Motor neuron (in vitro differentiated cells): ENCODE data around the gene CA12. TPM values are rescaled to one million over a fixed set of nuclear protein-coding genes. Genes with fewer than 3 reads are reported as not detected.

Experiments
- ATAC-seq, 8 experiments: fragments of 200-7000 bp; cut with Tn5 transposase; replicated peaks in 6 of 8; 2 replicates each; pipeline ENCODE4 v1.8.0; 2021; ENCODE audit warnings: mild to moderate bottlenecking in 8 of 8, moderate library complexity in 8 of 8
- H3K27ac ChIP-seq, 2 donors: fragments of 250-450 bp; sonication (Bioruptor Pico); 2 replicates each; pipeline ENCODE4 v1.9.0; 2021; ENCODE audit warnings: antibody characterized with exemption in 2 of 2, mild to moderate bottlenecking in 2 of 2, moderate library complexity in 1 of 2
- H3K4me1 ChIP-seq, 2 donors: fragments of 250-450 bp; sonication (Bioruptor Pico); replicated peaks in 1 of 2; 2 replicates each; pipeline ENCODE4 v1.6.1; 2021; ENCODE audit warnings: antibody characterized with exemption in 2 of 2, mild to moderate bottlenecking in 2 of 2, moderate library complexity in 1 of 2
- H3K4me3 ChIP-seq, 5 donors: fragments of 250-450 bp; sonication (Bioruptor Pico); 2 replicates each; pipeline ENCODE4 v1.9.0; 2021; ENCODE audit warnings: antibody characterized with exemption in 5 of 5, mild to moderate bottlenecking in 5 of 5, moderate library complexity in 4 of 5
- WGBS, 10 experiments: fragments of 450-650 bp; shearing (Covaris generic); methylation state at CpG; one replicate each; pipeline ENCODE4 v1.0.0; 2022; 5-methylcytosine and 5-hydroxymethylcytosine counted together
- in situ Hi-C, 9 experiments: fragments of 400-800 bp; cut with MboI; loops; one replicate each; pipeline ENCODE4 v1.15.0; 2021; ENCODE audit warnings: low sequenced_read_pairs in 9 of 9, low pct_unique_long_range_greater_than_20kb in 2 of 9; ENCODE audit not compliant: unreplicated experiment in 9 of 9
- total RNA-seq, 8 experiments: library from RNA; unstranded; fragments of 300-600 nt; gene quantifications; 2 replicates each; pipeline versions ENCODE4 v1.2.3 to v1.2.4, GENCODE V29; 2022

The CA12 gene
- total RNA-seq, 8 experiments from 2014 or later = 0.13 to 40.3 (median 2.8) TPM

- ATAC-seq = no peak
- Histone ChIP-seq H3K4me3 (no peak overlapping the region), H3K4me1 (peaks cover 26% of the 10 kb centered on the region in 2 donors), H3K27ac (no peak overlapping the region)
- in situ Hi-C loops = no loop called here
- 60 to 100% (median 86%) methylated on average over 1 to 3 of the region's 3 CpGs; no CpG with 5 or more reads in 1 of the 10 experiments for WGBS, 10 experiments
Observed at GRCh38 chr15:63319065-63319464, 62.6 kb downstream of the CA12 start.

GRCh38 chr15:63318344-63318743 lies 63.3 kb downstream of the CA12 start:
- peaks cover 20 to 22% of the 10 kb centered on the region in 2 donors for H3K4me1 ChIP-seq
- no peak overlapping the region for H3K4me3 ChIP-seq
- no peak overlapping the region for H3K27ac ChIP-seq
- in situ Hi-C loops = no loop called here
- WGBS, 10 experiments = 71 to 100% (median 92%) methylated on average over 1 to 4 of the region's 4 CpGs; no CpG with 5 or more reads in 2 of the 10 experiments
- ATAC-seq = no peak

DNA sequence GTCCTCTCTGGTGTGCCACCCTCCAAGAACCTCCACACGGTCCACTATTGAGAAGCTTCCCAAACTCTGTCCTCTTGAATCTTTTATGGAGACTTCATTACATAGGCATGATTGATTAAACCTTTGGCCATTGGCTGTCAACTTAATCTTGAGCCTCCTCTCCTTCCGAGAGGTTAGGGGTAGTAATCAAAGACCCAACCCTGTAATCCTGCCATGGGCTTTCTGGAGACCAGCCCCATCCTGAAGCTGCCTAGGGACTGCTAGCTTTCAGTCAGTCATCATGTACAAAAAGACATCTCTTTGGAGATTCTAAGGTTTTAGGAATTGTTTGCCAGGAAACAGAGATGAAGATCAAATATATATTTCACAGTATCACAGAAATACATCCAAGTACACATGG lies 67.2 kb downstream of the CA12 start:
- Histone ChIP-seq H3K4me3 (no peak overlapping the region), H3K27ac (no peak overlapping the region), H3K4me1 (peaks cover 14 to 18% of the 10 kb centered on the region in 2 donors)
- 29 to 65% (median 56%) methylated on average over 1 to 2 of the region's 2 CpGs; no CpG with 5 or more reads in 7 of the 10 experiments for WGBS, 10 experiments
- ATAC-seq = peak in 5 of 8 experiments; percentile 22 to 51 (median 28)
- in situ Hi-C loops = no loop called here

DNA sequence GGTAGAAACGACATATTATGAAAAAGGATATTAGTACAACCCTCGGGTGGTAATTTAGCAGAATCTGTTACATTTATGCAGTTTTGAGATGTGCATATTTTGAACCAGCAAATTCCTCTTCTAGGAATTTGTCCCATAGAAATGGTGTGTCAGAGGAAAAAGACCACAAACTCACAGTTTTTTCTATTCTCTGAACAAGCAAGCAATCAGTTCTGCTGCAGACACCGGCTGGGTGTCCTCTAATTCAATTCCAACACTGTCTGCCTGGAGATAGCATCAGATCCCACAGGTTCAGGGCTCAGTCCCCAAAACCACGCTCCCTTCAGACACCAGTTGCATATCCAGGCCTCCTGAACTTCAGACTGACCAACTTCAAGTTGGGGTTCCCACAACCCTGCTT lies 67.8 kb downstream of the CA12 start:
- in situ Hi-C loops = no loop called here
- no peak overlapping the region for H3K27ac ChIP-seq
- H3K4me1 ChIP-seq = peaks cover 14 to 18% of the 10 kb centered on the region in 2 donors
- 3 to 100% (median 80%) methylated on average over 1 to 4 of the region's 4 CpGs for WGBS, 10 experiments
- peak in 3 of 8 experiments; percentile 70 to 90 (median 71) for ATAC-seq
- no peak overlapping the region for H3K4me3 ChIP-seq

DNA sequence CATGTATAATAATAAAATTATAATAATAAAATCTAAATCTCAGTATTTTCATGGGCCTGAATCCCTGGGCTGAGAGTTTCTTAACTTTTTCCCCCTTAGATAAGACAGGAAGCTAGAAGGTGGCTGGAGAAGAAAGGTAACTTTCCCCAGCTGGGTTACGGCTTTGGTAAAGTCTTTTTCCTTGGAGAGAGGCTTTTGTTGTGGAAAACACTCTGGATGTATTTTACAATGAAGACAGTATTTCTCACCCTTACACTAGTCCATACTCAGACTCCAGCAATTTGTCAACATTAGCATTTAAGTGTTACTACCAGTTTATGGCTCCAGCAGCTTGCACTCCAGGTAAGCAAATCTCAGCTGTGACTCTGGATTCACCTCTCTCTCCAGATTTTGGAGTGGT lies 69.4 kb downstream of the CA12 start:
- WGBS, 10 experiments = 50 to 86% (median 67%) methylated on average over 1 of the region's 1 CpG; no CpG with 5 or more reads in 5 of the 10 experiments
- ATAC-seq = no peak
- Histone ChIP-seq H3K4me1 (peaks cover 14 to 18% of the 10 kb centered on the region in 2 donors), H3K4me3 (no peak overlapping the region), H3K27ac (no peak overlapping the region)
- in situ Hi-C loops = no loop called here

DNA sequence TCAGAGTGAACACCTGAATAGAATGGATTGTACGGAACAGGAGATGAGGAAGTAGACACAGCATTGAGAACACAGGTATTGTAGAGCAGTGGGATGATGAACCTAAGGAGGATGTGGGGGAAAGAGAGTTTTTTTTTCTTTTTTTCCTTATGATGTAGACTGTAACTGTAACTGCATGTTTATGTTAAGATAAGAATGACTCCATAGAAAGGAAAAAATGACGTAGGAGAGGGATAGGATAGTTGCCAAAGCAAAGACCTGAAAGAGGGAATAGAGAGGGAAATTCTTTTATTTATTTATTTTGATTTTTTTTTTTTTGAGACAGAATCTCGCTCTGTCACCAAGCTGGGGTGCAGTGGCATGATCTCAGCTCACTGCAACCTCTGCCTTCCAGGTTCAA lies 71.0 kb downstream of the CA12 start:
- whole genome bisulfite sequencing, 10 experiments = 81 to 100% (median 93%) methylated on average over 2 to 3 of the region's 3 CpGs
- in situ Hi-C loops = no loop called here
- no peak overlapping the region for H3K4me3 ChIP-seq
- no peak overlapping the region for H3K27ac ChIP-seq
- no peak for ATAC-seq
- peaks cover 14 to 21% of the 10 kb centered on the region in 2 donors for H3K4me1 ChIP-seq

- WGBS, 10 experiments = 73 to 100% (median 100%) methylated on average over 1 to 2 of the region's 2 CpGs; no CpG with 5 or more reads in 1 of the 10 experiments
- Histone ChIP-seq H3K27ac (no peak overlapping the region), H3K4me1 (peaks cover under 1 to 11% of the 10 kb centered on the region in 2 donors), H3K4me3 (no peak overlapping the region)
- no peak for ATAC-seq
- in situ Hi-C loops = no loop called here
Observed at GRCh38 chr15:63308947-63309346, 72.7 kb downstream of the CA12 start.

DNA sequence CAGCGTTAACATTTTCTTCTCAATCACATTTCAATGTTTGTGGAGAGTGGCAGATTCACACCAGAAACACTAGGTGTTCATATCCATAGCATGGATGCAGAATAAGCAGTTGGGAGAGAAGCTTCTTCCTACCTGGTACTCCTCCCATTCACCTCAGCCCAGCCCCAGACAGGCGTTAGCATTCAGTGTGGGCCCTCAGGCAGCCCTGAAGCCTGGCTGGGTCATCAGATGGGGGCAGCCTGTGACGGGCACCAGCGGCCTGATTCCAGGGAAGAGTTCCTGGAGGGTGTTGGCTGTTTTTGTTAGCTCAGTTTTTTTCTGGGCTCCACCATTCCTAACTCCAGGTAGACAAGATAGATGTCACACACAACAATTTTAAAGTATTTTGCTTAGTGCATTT lies 73.2 kb downstream of the CA12 start:
- 43 to 100% (median 80%) methylated on average over 1 to 3 of the region's 4 CpGs; no CpG with 5 or more reads in 3 of the 10 experiments for WGBS, 10 experiments
- peak in 2 of 8 experiments; percentile 8 to 37 for ATAC-seq
- Histone ChIP-seq H3K27ac (no peak overlapping the region), H3K4me3 (no peak overlapping the region), H3K4me1 (peaks cover 0 to 9% of the 10 kb centered on the region in 2 donors)
- in situ Hi-C loops = no loop called here

- H3K27ac ChIP-seq = no peak overlapping the region
- H3K4me1 ChIP-seq = peaks cover 0 to 2% of the 10 kb centered on the region in 2 donors
- H3K4me3 ChIP-seq = no peak overlapping the region
- WGBS, 10 experiments = 40 to 97% (median 80%) methylated on average over 1 to 5 of the region's 5 CpGs; no CpG with 5 or more reads in 1 of the 10 experiments
- in situ Hi-C loops = no loop called here
- peak in 1 of 8 experiments; percentile 41 for ATAC-seq
Observed at GRCh38 chr15:63306492-63307073, 75.1 kb downstream of the CA12 start.

- H3K27ac ChIP-seq = no peak overlapping the region
- H3K4me3 ChIP-seq = no peak overlapping the region
- in situ Hi-C loops = no loop called here
- peaks cover 2 to 4% of the 10 kb centered on the region in 2 donors for H3K4me1 ChIP-seq
- 37 to 100% (median 85%) methylated on average over 1 to 5 of the region's 5 CpGs for WGBS, 10 experiments
- peak in 2 of 8 experiments; percentile 46 to 65 for ATAC-seq
Observed at GRCh38 chr15:63305260-63305659, 76.4 kb downstream of the CA12 start.

DNA sequence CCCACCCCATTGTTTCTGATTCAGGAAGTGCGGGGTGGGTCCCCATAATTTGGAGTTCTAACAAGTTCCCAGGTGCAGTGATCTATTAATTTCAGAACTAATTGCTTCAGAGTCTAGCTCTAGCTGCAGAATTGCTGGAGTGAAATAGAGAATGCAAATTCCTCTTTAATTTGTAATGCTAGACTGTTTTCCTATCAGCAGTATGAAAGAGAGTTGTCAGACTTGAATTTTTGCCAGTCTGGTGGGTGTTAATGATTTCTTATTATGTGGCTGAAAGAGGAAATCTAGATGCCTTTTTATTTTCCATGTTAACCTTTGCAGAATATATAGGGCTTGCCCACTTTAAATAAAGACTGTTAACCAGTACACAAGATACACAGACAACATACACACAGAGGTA lies 80.6 kb downstream of the CA12 start:
- peak in 1 of 8 experiments; percentile 28 for ATAC-seq
- Histone ChIP-seq H3K4me1 (peaks cover 3 to 7% of the 10 kb centered on the region in 2 donors), H3K27ac (no peak overlapping the region), H3K4me3 (no peak overlapping the region)
- in situ Hi-C loops = no loop called here
- WGBS, 10 experiments = 67 to 100% (median 80%) methylated on average over 1 of the region's 1 CpG; no CpG with 5 or more reads in 5 of the 10 experiments

GRCh38 chr15:63299943-63300575 lies 81.6 kb downstream of the CA12 start:
- WGBS, 10 experiments = 0 to 83% (median 74%) methylated on average over 1 to 7 of the region's 7 CpGs; no CpG with 5 or more reads in 1 of the 10 experiments
- no peak overlapping the region for H3K4me3 ChIP-seq
- in situ Hi-C loops = loop anchor here in 2 of 9 experiments (10.0 kb wide), 1 partner anchor 95 kb away; no protein-coding TSS in a partner anchor
- peaks cover 3 to 7% of the 10 kb centered on the region in 2 donors for H3K4me1 ChIP-seq
- H3K27ac ChIP-seq = no peak overlapping the region
- peak in 3 of 8 experiments; percentile 37 to 88 (median 78) for ATAC-seq

- WGBS, 10 experiments = 40 to 100% (median 76%) methylated on average over 1 to 5 of the region's 6 CpGs; no CpG with 5 or more reads in 2 of the 10 experiments
- ATAC-seq = no peak
- no peak overlapping the region for H3K27ac ChIP-seq
- no peak overlapping the region for H3K4me3 ChIP-seq
- peaks cover 3 to 7% of the 10 kb centered on the region in 2 donors for H3K4me1 ChIP-seq
- in situ Hi-C loops = loop anchor here in 2 of 9 experiments (10.0 kb wide), 1 partner anchor 99 kb away; no protein-coding TSS in a partner anchor
Observed at GRCh38 chr15:63296195-63296594, 85.5 kb downstream of the CA12 start.
